ENCODE data around the gene RGL2.

GRCh38 chr6:33297956-33298772 lies 578 bp downstream of the RGL2 start:
- peak; percentile 68 for TF ChIP-seq POLR2AphosphoS5 (IDR thresholded peaks at IDR 0.05; ENCODE audit: low read depth, low read length)
- TF ChIP-seq TEAD4 (IDR thresholded peaks at IDR 0.05; ENCODE audit: borderline replicate concordance, insufficient read depth) = no peak
- TF ChIP-seq EZH2phosphoT487 (IDR thresholded peaks at IDR 0.05; ENCODE audit: borderline replicate concordance, low read depth) = no peak
- no peak for TF ChIP-seq EP300 (IDR thresholded peaks at IDR 0.05; ENCODE audit: borderline replicate concordance in 1 of 2, low read depth in 1 of 2, low read length in 1 of 2)
- TF ChIP-seq NFIC (IDR thresholded peaks at IDR 0.05; ENCODE audit: borderline replicate concordance) = no peak
- TF ChIP-seq, protein P1, sequence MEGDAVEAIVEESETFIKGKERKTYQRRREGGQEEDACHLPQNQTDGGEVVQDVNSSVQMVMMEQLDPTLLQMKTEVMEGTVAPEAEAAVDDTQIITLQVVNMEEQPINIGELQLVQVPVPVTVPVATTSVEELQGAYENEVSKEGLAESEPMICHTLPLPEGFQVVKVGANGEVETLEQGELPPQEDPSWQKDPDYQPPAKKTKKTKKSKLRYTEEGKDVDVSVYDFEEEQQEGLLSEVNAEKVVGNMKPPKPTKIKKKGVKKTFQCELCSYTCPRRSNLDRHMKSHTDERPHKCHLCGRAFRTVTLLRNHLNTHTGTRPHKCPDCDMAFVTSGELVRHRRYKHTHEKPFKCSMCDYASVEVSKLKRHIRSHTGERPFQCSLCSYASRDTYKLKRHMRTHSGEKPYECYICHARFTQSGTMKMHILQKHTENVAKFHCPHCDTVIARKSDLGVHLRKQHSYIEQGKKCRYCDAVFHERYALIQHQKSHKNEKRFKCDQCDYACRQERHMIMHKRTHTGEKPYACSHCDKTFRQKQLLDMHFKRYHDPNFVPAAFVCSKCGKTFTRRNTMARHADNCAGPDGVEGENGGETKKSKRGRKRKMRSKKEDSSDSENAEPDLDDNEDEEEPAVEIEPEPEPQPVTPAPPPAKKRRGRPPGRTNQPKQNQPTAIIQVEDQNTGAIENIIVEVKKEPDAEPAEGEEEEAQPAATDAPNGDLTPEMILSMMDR (IDR thresholded peaks at IDR 0.05) = peak; percentile 15; the same call in 1 of the 2 replicates
- no peak for TF ChIP-seq REST (IDR thresholded peaks at IDR 0.05; ENCODE audit: low read depth, low read length)
- TF ChIP-seq RAD21 (IDR thresholded peaks at IDR 0.05; ENCODE audit: low read length) = no peak
- no peak for TF ChIP-seq NRF1 (IDR thresholded peaks at IDR 0.05; ENCODE audit: low read depth, low read length)
- TF ChIP-seq, protein P2, sequence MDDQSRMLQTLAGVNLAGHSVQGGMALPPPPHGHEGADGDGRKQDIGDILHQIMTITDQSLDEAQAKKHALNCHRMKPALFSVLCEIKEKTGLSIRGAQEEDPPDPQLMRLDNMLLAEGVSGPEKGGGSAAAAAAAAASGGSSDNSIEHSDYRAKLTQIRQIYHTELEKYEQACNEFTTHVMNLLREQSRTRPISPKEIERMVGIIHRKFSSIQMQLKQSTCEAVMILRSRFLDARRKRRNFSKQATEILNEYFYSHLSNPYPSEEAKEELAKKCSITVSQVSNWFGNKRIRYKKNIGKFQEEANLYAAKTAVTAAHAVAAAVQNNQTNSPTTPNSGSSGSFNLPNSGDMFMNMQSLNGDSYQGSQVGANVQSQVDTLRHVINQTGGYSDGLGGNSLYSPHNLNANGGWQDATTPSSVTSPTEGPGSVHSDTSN (IDR thresholded peaks at IDR 0.05) = no peak
- TF ChIP-seq, protein P3, sequence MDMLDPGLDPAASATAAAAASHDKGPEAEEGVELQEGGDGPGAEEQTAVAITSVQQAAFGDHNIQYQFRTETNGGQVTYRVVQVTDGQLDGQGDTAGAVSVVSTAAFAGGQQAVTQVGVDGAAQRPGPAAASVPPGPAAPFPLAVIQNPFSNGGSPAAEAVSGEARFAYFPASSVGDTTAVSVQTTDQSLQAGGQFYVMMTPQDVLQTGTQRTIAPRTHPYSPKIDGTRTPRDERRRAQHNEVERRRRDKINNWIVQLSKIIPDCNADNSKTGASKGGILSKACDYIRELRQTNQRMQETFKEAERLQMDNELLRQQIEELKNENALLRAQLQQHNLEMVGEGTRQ (IDR thresholded peaks at IDR 0.05; ENCODE audit: borderline replicate concordance, low read depth, low read length) = no peak
